Activated B cell treated with CpG ODN at 0.5 μM for 24 hours (primary cell): ENCODE data around the gene HS1BP3. TPM values are rescaled to one million over a fixed set of nuclear protein-coding genes. Genes with fewer than 3 reads are reported as not detected.
A peak's percentile ranks its signal among the peaks of the same experiment; 100 is the strongest.

ENCODE experiments used
- ATAC-seq: fragments of 200-7000 bp; cut with Tn5 transposase; one replicate; pipeline ENCODE4 v1.10.0; 2021; ENCODE audit warnings: low read depth, mild to moderate bottlenecking, moderate library complexity
- CTCF ChIA-PET: fragments of 350-600 bp; sonication (Branson Sonifier 250); formaldehyde crosslinking; loops from one replicate; lab custom pipeline; 2021; ENCODE audit warnings: antibody characterized with exemption; lab: Charles Lee
- POLR2A ChIA-PET: fragments of 350-600 bp; sonication (Branson Sonifier 250); formaldehyde crosslinking; loops from one replicate; lab custom pipeline; 2021; ENCODE audit warnings: antibody characterized with exemption; lab: Charles Lee
- DNase-seq: peaks from one replicate; pipeline ENCODE4 v3.0.0; 2022
- H3K27ac Mint-ChIP-seq: one replicate; pipeline ENCODE4 v1.8.0; 2020; ENCODE audit warnings: mixed read lengths
- H3K27me3 Mint-ChIP-seq: one replicate; pipeline ENCODE4 v1.8.0; 2021; ENCODE audit warnings: mixed read lengths
- H3K36me3 Mint-ChIP-seq: one replicate; pipeline ENCODE4 v1.8.0; 2021; ENCODE audit warnings: low read depth, mixed read lengths
- H3K4me1 Mint-ChIP-seq: one replicate; pipeline ENCODE4 v1.8.0; 2021; ENCODE audit warnings: mixed read lengths
- H3K4me3 Mint-ChIP-seq: one replicate; pipeline ENCODE4 v1.8.0; 2020; ENCODE audit warnings: mild to moderate bottlenecking, mixed read lengths
- H3K9me3 Mint-ChIP-seq: one replicate; pipeline ENCODE4 v1.8.0; 2020; ENCODE audit warnings: mixed read lengths
- CTCF ChIP-seq: fragments of 200-600 bp; IDR thresholded peaks from one replicate; pipeline ENCODE4 v1.8.0; 2022; ENCODE audit warnings: antibody characterized with exemption, mild to moderate bottlenecking
- intact Hi-C: fragments of 100-400 bp; cut with micrococcal nuclease; formaldehyde crosslinking; loops from one replicate; pipeline ENCODE4 v1.15.1; 2024
- total RNA-seq: library from RNA; stranded (reverse); gene quantifications from 2 replicates; pipeline ENCODE4 v1.2.3, GENCODE V29; 2022

HS1BP3 gene
- total RNA-seq, 1 donor from 2014 or later = 13.1 TPM

DNA sequence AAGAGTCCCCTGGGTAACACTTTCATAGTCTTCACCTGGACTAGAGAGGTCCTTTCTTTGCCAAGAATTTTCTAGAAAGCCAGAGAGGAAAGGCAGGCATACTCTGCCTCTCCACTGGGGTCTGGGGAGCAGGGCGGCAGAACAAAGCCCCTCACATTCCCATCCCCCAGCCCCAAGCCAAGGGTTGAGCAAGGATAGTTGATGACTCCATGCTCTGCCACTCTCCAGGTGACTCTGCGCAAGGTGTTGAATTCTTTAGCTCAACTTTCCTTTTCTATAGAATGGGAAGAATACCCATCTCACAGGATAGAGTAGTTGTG is 13.1 kb upstream of the HS1BP3 start:
- TF ChIP-seq CTCF = no peak
- peaks cover 30% of the 10 kb centered on the region for H3K4me1 Mint-ChIP-seq
- ChIA-PET POLR2A (interaction anchor here (0.7 to 2.2 kb wide), 3 partner anchors 13 to 217 kb away, joined by 3 to 7 read pairs (median 5); partner anchors contain the start of genes LDAH and RHOB), CTCF (interaction anchor here (4.8 to 6.1 kb wide), 3 partner anchors 12 to 299 kb away, joined by 36 to 251 read pairs (median 69); partner anchors contain the start of gene HS1BP3)
- H3K36me3 Mint-ChIP-seq = no peaks in the 10 kb centered on the region
- ATAC-seq = no peak
- intact Hi-C loops = no loop called here
- peak overlapping the region; percentile 42 for H3K27ac Mint-ChIP-seq
- no peak overlapping the region for H3K4me3 Mint-ChIP-seq
- peaks cover 16% of the 10 kb centered on the region for H3K27me3 Mint-ChIP-seq
- no peak for DNase-seq
- H3K9me3 Mint-ChIP-seq = no peaks in the 10 kb centered on the region

DNA sequence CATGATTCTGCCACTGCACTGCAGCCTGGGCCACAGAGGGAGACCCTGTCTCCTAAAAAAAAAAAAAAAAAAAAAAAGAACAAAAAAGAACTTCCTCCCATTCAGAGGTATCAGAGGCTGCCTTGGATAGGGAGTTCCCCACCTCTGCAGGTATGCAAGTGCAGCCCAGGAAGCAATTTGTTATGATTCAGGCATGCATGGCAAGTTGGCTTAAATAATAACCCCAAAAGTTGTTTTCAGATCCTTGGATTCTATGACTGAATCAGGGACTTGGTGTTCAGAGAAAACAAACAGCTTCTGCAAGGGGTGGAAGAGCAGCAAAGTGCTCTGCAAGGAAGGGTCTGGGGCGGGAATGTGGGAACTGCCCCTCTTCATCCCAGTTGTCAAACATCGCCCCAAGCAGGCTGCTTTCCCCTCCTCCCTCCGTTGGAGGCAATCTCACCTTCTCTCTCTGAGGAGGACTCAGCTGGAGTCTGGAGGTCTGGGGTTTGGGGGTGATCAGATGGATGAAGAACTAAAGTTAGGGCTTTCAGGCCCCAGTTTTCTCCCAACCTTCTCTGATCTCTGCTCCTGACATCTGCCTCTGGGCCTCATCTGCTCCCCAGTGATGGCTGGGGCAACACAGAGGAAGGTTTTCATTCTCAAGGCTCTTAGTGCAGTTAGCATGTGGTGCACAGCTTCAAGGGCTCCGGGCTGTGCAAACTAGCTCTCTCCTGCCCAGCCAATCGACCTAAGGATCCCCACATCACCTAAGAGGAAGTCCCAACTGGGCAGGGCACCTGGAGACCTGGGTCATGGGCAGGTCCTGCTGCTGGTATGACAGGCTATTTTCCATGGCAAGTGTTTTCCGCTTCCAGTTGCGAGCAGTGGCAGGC is 12.5 kb upstream of the HS1BP3 start:
- Mint-ChIP-seq H3K4me3 (no peak overlapping the region), H3K4me1 (peaks cover 24% of the 10 kb centered on the region), H3K9me3 (no peaks in the 10 kb centered on the region), H3K27me3 (peaks cover 18% of the 10 kb centered on the region), H3K27ac (peak overlapping the region; percentile 42), H3K36me3 (no peaks in the 10 kb centered on the region)
- ATAC-seq (no peak), DNase-seq (no peak)
- POLR2A ChIA-PET = interaction anchor here (0.6 to 2.2 kb wide), 6 partner anchors 13 to 299 kb away, joined by 3 to 7 read pairs (median 4); partner anchors contain the start of genes LDAH and RHOB
- CTCF ChIA-PET = interaction anchor here (0.8 to 6.1 kb wide), 5 partner anchors 9 to 300 kb away, joined by 4 to 251 read pairs (median 36); partner anchors contain the start of gene HS1BP3
- no peak for TF ChIP-seq CTCF
- intact Hi-C loops = no loop called here

GRCh38 chr2:20662308-20662937 is 11.5 kb upstream of the HS1BP3 start:
- H3K4me3 Mint-ChIP-seq = no peak overlapping the region
- H3K36me3 Mint-ChIP-seq = no peaks in the 10 kb centered on the region
- ChIA-PET POLR2A (interaction anchor here (0.6 to 2.2 kb wide), 5 partner anchors 14 to 300 kb away, joined by 4 to 15 read pairs (median 6); no protein-coding TSS in a partner anchor), CTCF (interaction anchor here (0.7 to 6.1 kb wide), 13 partner anchors 8 to 320 kb away, joined by 3 to 251 read pairs (median 7); partner anchors contain the start of gene HS1BP3)
- no peak overlapping the region for H3K27ac Mint-ChIP-seq
- TF ChIP-seq CTCF = no peak
- peaks cover 16% of the 10 kb centered on the region for H3K4me1 Mint-ChIP-seq
- peaks cover 16% of the 10 kb centered on the region for H3K27me3 Mint-ChIP-seq
- intact Hi-C loops = no loop called here
- ATAC-seq (no peak), DNase-seq (no peak)
- H3K9me3 Mint-ChIP-seq = no peaks in the 10 kb centered on the region

DNA sequence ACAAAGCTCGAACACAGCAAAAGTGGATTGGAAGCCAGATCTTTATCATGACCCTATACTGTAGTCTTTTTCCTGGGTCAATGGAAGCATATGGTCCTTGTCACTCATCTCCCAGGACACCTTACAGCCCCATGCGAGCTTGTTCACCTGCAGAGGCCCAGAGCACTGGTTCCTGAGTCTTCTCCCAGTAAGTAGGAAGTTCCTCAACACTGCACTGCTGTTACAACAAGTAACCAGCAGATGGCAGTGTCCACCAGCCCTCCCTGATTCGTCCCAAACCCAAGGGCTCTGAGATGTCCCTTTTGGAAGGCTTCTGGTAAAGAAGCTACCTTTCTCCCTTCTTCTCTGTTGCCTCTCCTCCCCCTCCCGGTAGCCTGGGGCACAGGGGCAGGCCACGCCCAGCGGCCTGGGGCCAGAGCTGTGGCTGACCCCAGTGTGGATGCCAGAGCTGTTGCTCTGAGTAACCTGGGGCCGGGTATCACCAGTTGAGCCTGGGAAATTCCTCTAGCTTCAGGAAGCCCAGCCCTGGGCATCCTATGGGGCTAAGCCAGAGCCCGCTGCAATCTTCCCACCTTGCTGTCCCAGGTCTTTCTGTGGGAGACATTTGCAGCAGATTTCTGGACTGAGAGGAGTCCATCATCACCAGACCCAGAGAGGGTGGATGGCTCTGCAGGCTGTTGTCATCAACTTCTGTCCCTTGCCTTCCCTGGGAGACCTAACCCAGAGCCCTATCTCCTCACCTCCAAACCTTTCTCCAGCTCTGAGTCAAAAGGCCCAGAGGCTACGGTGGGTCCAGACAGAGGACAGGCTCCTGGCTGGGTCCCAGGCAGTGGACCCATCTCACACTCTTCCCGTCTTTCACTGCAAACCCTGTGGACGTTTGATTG is 10.8 kb upstream of the HS1BP3 start:
- peak; percentile 63 for TF ChIP-seq CTCF
- DNase-seq (peak; percentile 53), ATAC-seq (peak; percentile 77)
- peaks cover 16% of the 10 kb centered on the region for H3K27me3 Mint-ChIP-seq
- peaks cover 16% of the 10 kb centered on the region for H3K4me1 Mint-ChIP-seq
- ChIA-PET CTCF (interaction anchor here (0.6 to 6.1 kb wide), 21 partner anchors 10 to 570 kb away, joined by 3 to 251 read pairs (median 3); partner anchors contain the start of gene HS1BP3), POLR2A (interaction anchor here (1.3 to 2.2 kb wide), 4 partner anchors 11 to 301 kb away, joined by 3 to 15 read pairs (median 8); partner anchors contain the start of gene HS1BP3)
- H3K9me3 Mint-ChIP-seq = no peaks in the 10 kb centered on the region
- intact Hi-C loops = loop anchor here (1.0 to 2.0 kb wide), 6 partner anchors 15 to 655 kb away; no protein-coding TSS in a partner anchor
- no peak overlapping the region for H3K4me3 Mint-ChIP-seq
- no peak overlapping the region for H3K27ac Mint-ChIP-seq
- H3K36me3 Mint-ChIP-seq = no peaks in the 10 kb centered on the region
